ENCODE measurements around the gene FBN1.

DNA sequence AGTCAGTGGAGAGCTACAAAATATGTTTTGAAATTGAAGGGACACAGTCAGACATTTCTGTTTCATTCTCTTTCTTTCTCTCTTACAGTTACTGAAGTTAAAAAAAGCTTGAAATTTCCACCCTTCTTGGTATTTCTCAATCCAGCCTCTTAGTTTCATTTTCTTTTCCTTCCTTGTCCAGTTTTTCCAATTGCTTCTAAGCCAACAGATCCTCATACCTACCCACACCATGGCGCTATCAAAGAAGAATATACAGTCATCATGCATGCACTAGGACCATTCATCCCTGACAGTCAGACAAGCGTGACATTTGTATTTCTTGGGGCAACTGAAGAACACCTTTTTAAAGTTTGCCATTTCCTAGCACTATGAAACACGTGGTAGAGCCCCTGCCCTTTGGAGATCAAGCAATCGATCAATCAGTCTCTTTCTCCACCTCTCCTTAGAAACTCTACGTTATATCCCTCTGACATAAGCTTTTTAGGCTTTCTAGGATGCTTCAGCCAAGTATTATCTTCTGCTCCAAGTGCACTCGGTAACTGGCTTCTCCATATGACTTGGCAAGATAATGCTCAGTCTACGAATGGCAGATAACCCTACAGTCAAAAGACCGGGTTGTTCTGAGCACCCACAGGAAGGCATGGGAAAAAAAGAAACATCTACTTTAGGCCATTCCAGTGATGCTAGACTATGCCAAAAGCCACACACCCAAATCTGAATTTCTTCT, 65.4 kb downstream of the FBN1 start:
- TF ChIP-seq, protein P1, sequence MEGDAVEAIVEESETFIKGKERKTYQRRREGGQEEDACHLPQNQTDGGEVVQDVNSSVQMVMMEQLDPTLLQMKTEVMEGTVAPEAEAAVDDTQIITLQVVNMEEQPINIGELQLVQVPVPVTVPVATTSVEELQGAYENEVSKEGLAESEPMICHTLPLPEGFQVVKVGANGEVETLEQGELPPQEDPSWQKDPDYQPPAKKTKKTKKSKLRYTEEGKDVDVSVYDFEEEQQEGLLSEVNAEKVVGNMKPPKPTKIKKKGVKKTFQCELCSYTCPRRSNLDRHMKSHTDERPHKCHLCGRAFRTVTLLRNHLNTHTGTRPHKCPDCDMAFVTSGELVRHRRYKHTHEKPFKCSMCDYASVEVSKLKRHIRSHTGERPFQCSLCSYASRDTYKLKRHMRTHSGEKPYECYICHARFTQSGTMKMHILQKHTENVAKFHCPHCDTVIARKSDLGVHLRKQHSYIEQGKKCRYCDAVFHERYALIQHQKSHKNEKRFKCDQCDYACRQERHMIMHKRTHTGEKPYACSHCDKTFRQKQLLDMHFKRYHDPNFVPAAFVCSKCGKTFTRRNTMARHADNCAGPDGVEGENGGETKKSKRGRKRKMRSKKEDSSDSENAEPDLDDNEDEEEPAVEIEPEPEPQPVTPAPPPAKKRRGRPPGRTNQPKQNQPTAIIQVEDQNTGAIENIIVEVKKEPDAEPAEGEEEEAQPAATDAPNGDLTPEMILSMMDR (IDR thresholded peaks at IDR 0.05) = no peak
- no peak for TF ChIP-seq POLR2A (IDR thresholded peaks at IDR 0.05)

All from adrenal gland (tissue), 5 donors.